Neural cell (in vitro differentiated cells): ENCODE measurements around the gene MTOR. TPM values are rescaled to one million over a fixed set of nuclear protein-coding genes. Genes with fewer than 3 reads are reported as not detected.

Experiments
- H2AFZ ChIP-seq: fragments of 200-600, 300-800 bp; sonication (generic), shearing (Covaris generic); 2 replicates; pipeline ENCODE4 v1.6.0; 2014; ENCODE audit warnings: low read depth, mild to moderate bottlenecking, antibody characterized with exemption, low read length, moderate library complexity
- H3F3A ChIP-seq: fragments of 200-600 bp; shearing (Covaris generic); 2 replicates; pipeline ENCODE4 v1.6.1; 2016; ENCODE audit warnings: mild to moderate bottlenecking, moderate library complexity, mixed read lengths, antibody characterized with exemption, low read length; ENCODE audit not compliant: insufficient read depth, poor library complexity, severe bottlenecking
- H3K27ac ChIP-seq: fragments of 200-600, 300-800 bp; sonication (generic), shearing (Covaris generic); 2 replicates; pipeline ENCODE4 v1.5.1; 2014; ENCODE audit warnings: mild to moderate bottlenecking, low read length, moderate library complexity
- H3K27me3 ChIP-seq: fragments of 300-800, 200-600 bp; sonication (generic), shearing (Covaris generic); 2 replicates; pipeline ENCODE4 v1.6.0; 2014; ENCODE audit warnings: mild to moderate bottlenecking, low read depth, low read length, moderate library complexity; ENCODE audit not compliant: insufficient read depth
- H3K36me3 ChIP-seq: fragments of 300-800, 200-600 bp; sonication (generic), shearing (Covaris generic); 2 replicates; pipeline ENCODE4 v1.5.1; 2014; ENCODE audit warnings: mild to moderate bottlenecking, antibody characterized with exemption, low read length, moderate library complexity; ENCODE audit not compliant: insufficient read depth
- H3K4me2 ChIP-seq: fragments of 300-800, 200-600 bp; sonication (generic), shearing (Covaris generic); 2 replicates; pipeline ENCODE4 v1.6.0; 2014; ENCODE audit warnings: mild to moderate bottlenecking, low read length
- H3K4me3 ChIP-seq: fragments of 300-800, 200-600 bp; sonication (generic), shearing (Covaris generic); 2 replicates; pipeline ENCODE4 v1.5.1; 2014; ENCODE audit warnings: mild to moderate bottlenecking, low read length, moderate library complexity
- H3K79me2 ChIP-seq: fragments of 200-600 bp; shearing (Covaris generic); replicated peaks from 2 replicates; pipeline ENCODE4 v1.6.0; 2014; ENCODE audit warnings: mild to moderate bottlenecking, low read length, moderate library complexity; ENCODE audit not compliant: insufficient read depth
- H3K9ac ChIP-seq: fragments of 300-800, 200-600 bp; sonication (generic), shearing (Covaris generic); 2 replicates; pipeline ENCODE4 v1.6.1; 2016; ENCODE audit warnings: mild to moderate bottlenecking, low read length, mixed read lengths
- H3K9me2 ChIP-seq: fragments of 200-600 bp; shearing (Covaris generic); 2 replicates; pipeline ENCODE4 v1.6.1; 2016; ENCODE audit warnings: mild to moderate bottlenecking, low read length, mixed read lengths; ENCODE audit not compliant: insufficient read depth
- H3K9me3 ChIP-seq: fragments of 200-600, 300-800 bp; sonication (generic), shearing (Covaris generic); 2 replicates; pipeline ENCODE4 v1.6.1; 2016; ENCODE audit warnings: mild to moderate bottlenecking, mixed run types, low read length, moderate library complexity, mixed read lengths
- H4K20me1 ChIP-seq: fragments of 200-600 bp; shearing (Covaris generic); 2 replicates; pipeline ENCODE4 v1.6.1; 2016; ENCODE audit warnings: mild to moderate bottlenecking, mixed run types; ENCODE audit not compliant: insufficient read depth
- EP300 ChIP-seq: fragments of 450-650 bp; conservative IDR thresholded peaks from 2 replicates; pipeline ENCODE4 v1.6.1; 2014; ENCODE audit warnings: antibody characterized with exemption, mild to moderate bottlenecking, moderate library complexity; ENCODE audit not compliant: poor library complexity, severe bottlenecking
- EZH2 ChIP-seq: fragments of 200-600, 300-800 bp; shearing (Covaris generic), sonication (generic); IDR thresholded peaks from 2 replicates; pipeline ENCODE4 v1.6.1; 2014; ENCODE audit warnings: antibody characterized with exemption, low read length, borderline replicate concordance, mild to moderate bottlenecking; ENCODE audit not compliant: insufficient read depth, poor library complexity, severe bottlenecking
- MXI1 ChIP-seq: fragments of 450-650 bp; conservative IDR thresholded peaks from 2 replicates; pipeline ENCODE4 v1.6.1; 2014; ENCODE audit warnings: antibody characterized with exemption, mild to moderate bottlenecking; ENCODE audit not compliant: poor library complexity, severe bottlenecking
- POLR2AphosphoS5 ChIP-seq: IDR thresholded peaks from 2 replicates; pipeline ENCODE4 v1.6.1; 2012
- RAD21 ChIP-seq: fragments of 450-650 bp; conservative IDR thresholded peaks from 2 replicates; pipeline ENCODE4 v1.6.1; 2014; ENCODE audit warnings: antibody characterized with exemption, mild to moderate bottlenecking, moderate library complexity
- SMC3 ChIP-seq: fragments of 450-650 bp; conservative IDR thresholded peaks from 2 replicates; pipeline ENCODE4 v1.6.1; 2014; ENCODE audit warnings: antibody characterized with exemption, mild to moderate bottlenecking, moderate library complexity; ENCODE audit not compliant: poor library complexity
- TAF1 ChIP-seq: IDR thresholded peaks from 2 replicates; pipeline ENCODE4 v1.6.1; 2012; ENCODE audit warnings: low read depth
- polyA plus RNA-seq: library from polyadenylated mRNA; depleted of rRNA; stranded (reverse); fragments of >200 nt; gene quantifications from 2 replicates; pipeline ENCODE4 v1.2.3, GENCODE V29; 2014
- TF ChIP-seq, protein P1 (sequence below): IDR thresholded peaks from 2 replicates; pipeline ENCODE4 v1.6.1; 2012; ENCODE audit warnings: borderline replicate concordance
- TF ChIP-seq, protein P2 (sequence below): fragments of 450-650 bp; IDR thresholded peaks from 2 replicates; pipeline ENCODE4 v1.5.1; 2014; ENCODE audit warnings: antibody characterized with exemption, mild to moderate bottlenecking, moderate library complexity; ENCODE audit not compliant: poor library complexity, severe bottlenecking

MTOR gene
- polyA plus RNA-seq, 1 donor from 2014 or later: 41.2 TPM

DNA sequence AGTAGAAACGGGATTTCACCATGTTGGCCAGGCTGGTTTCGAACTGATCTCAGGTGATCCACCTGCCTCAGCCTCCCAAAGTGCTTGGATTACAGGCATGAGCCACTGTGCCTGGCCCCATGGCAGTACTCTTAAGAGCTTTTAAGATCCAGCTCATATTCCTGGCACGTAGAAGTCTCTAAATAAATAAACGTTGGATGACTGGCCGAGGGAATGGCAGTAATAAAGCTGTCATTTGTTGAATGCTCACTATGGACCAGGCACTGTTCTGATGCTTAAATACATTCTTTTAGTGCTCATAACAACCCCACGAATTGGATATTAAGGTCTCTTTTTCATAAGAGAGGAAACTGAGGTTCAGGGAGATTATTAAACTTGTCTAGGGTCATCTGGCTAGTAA, 31.5 kb upstream of the MTOR start:
- Histone ChIP-seq H3K4me3 (no peak overlapping the region), H3K27me3 (no peaks in the 10 kb centered on the region), H3K36me3 (no peaks in the 10 kb centered on the region), H4K20me1 (no peaks in the 10 kb centered on the region), H3K9me3 (no peaks in the 10 kb centered on the region), H2AFZ (no peak overlapping the region), H3F3A (no peaks in the 10 kb centered on the region), H3K27ac (no peak overlapping the region), H3K9ac (no peak overlapping the region), H3K9me2 (no peaks in the 10 kb centered on the region), H3K79me2 (no peaks in the 10 kb centered on the region), H3K4me2 (no peak overlapping the region)
- TF ChIP-seq, protein P1, sequence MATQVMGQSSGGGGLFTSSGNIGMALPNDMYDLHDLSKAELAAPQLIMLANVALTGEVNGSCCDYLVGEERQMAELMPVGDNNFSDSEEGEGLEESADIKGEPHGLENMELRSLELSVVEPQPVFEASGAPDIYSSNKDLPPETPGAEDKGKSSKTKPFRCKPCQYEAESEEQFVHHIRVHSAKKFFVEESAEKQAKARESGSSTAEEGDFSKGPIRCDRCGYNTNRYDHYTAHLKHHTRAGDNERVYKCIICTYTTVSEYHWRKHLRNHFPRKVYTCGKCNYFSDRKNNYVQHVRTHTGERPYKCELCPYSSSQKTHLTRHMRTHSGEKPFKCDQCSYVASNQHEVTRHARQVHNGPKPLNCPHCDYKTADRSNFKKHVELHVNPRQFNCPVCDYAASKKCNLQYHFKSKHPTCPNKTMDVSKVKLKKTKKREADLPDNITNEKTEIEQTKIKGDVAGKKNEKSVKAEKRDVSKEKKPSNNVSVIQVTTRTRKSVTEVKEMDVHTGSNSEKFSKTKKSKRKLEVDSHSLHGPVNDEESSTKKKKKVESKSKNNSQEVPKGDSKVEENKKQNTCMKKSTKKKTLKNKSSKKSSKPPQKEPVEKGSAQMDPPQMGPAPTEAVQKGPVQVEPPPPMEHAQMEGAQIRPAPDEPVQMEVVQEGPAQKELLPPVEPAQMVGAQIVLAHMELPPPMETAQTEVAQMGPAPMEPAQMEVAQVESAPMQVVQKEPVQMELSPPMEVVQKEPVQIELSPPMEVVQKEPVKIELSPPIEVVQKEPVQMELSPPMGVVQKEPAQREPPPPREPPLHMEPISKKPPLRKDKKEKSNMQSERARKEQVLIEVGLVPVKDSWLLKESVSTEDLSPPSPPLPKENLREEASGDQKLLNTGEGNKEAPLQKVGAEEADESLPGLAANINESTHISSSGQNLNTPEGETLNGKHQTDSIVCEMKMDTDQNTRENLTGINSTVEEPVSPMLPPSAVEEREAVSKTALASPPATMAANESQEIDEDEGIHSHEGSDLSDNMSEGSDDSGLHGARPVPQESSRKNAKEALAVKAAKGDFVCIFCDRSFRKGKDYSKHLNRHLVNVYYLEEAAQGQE: no peak
- TF ChIP-seq TAF1 (no peak), RAD21 (no peak), EZH2 (no peak), SMC3 (no peak), EP300 (no peak), POLR2AphosphoS5 (no peak), MXI1 (no peak)
- TF ChIP-seq, protein P2, sequence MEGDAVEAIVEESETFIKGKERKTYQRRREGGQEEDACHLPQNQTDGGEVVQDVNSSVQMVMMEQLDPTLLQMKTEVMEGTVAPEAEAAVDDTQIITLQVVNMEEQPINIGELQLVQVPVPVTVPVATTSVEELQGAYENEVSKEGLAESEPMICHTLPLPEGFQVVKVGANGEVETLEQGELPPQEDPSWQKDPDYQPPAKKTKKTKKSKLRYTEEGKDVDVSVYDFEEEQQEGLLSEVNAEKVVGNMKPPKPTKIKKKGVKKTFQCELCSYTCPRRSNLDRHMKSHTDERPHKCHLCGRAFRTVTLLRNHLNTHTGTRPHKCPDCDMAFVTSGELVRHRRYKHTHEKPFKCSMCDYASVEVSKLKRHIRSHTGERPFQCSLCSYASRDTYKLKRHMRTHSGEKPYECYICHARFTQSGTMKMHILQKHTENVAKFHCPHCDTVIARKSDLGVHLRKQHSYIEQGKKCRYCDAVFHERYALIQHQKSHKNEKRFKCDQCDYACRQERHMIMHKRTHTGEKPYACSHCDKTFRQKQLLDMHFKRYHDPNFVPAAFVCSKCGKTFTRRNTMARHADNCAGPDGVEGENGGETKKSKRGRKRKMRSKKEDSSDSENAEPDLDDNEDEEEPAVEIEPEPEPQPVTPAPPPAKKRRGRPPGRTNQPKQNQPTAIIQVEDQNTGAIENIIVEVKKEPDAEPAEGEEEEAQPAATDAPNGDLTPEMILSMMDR: no peak

DNA sequence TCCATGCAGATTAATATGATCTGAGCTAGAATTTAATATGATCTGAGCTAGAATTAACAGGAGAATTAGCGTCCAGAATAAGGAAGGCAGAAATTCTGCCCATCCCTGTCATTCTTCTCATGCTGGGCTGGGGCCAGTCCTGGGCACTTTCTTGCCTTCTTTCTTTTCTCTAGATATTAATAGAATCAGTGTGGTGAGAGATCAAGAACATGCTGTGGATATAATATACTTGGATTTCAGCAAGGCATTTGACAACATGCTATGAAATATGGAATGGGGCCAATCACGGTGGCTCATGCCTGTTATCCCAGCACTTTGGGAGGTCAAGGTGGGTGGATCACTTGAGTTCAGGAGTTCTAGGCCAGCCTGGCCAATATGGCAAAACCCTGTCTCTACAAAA, 28.7 kb upstream of the MTOR start:
- Histone ChIP-seq H3K4me3 (no peak overlapping the region), H3K9me3 (no peaks in the 10 kb centered on the region), H3K9me2 (no peaks in the 10 kb centered on the region), H2AFZ (no peak overlapping the region), H3K9ac (no peak overlapping the region), H3K27me3 (no peaks in the 10 kb centered on the region), H3K4me2 (no peak overlapping the region), H3K79me2 (no peaks in the 10 kb centered on the region), H4K20me1 (no peaks in the 10 kb centered on the region), H3K27ac (no peak overlapping the region), H3K36me3 (no peaks in the 10 kb centered on the region), H3F3A (no peaks in the 10 kb centered on the region)
- TF ChIP-seq POLR2AphosphoS5 (no peak), RAD21 (no peak), EP300 (no peak), MXI1 (no peak), SMC3 (no peak), EZH2 (no peak), TAF1 (no peak)
- TF ChIP-seq, protein P1: no peak
- TF ChIP-seq, protein P2: no peak
